Body of pancreas (tissue), 4 donors: ENCODE data around the gene SEC61G.

Experiments used
- CTCF ChIP-seq, 7 experiments: fragments of 450-650 bp in 4 of 7; fragments of 200-600 bp in 3 of 7; sonication (generic) in 3 of 7; IDR thresholded peaks; one replicate each; pipeline ENCODE4 v1.5.1; 2016 to 2019; ENCODE audit warnings: antibody characterized with exemption in 7 of 7
- POLR2A ChIP-seq, 3 donors: fragments of 450-650 bp; IDR thresholded peaks; one replicate each; pipeline ENCODE4 v1.6.1; 2016; ENCODE audit warnings: antibody characterized with exemption in 3 of 3, mild to moderate bottlenecking in 2 of 3

- no peak for TF ChIP-seq CTCF (IDR thresholded peaks at IDR 0.05)
- no peak for TF ChIP-seq POLR2A (IDR thresholded peaks at IDR 0.05)
These were observed 39.6 kb downstream of the SEC61G start for GRCh38 chr7:54719425-54719824.
